Tibial nerve (tissue), 4 donors: Measurements from ENCODE around the gene JUN.

Experiments
- CTCF ChIP-seq, 5 experiments: fragments of 200-600 bp in 3 of 5; fragments of 450-650 bp in 2 of 5; sonication (generic) in 3 of 5; IDR thresholded peaks; one replicate each; pipeline ENCODE4 v1.5.1; 2016 to 2019; ENCODE audit warnings: antibody characterized with exemption in 5 of 5, mild to moderate bottlenecking in 3 of 5, moderate library complexity in 2 of 5
- EP300 ChIP-seq, 2 donors: sonication (generic); formaldehyde crosslinking; IDR thresholded peaks; one replicate each; pipeline ENCODE4 v1.6.1; 2017; ENCODE audit warnings: antibody characterized with exemption in 2 of 2, mild to moderate bottlenecking in 1 of 2
- POLR2A ChIP-seq, 2 donors: fragments of 450-650 bp; IDR thresholded peaks; one replicate each; pipeline ENCODE4 v1.6.1; 2017; ENCODE audit warnings: antibody characterized with exemption in 2 of 2, mild to moderate bottlenecking in 2 of 2, moderate library complexity in 2 of 2

- TF ChIP-seq POLR2A (IDR thresholded peaks at IDR 0.05) = no peak
- peak in 1 of 2 donors; percentile 76 for TF ChIP-seq EP300 (IDR thresholded peaks at IDR 0.05)
- TF ChIP-seq CTCF (IDR thresholded peaks at IDR 0.05) = no peak
Measured at GRCh38 chr1:58773406-58773840, 10.4 kb downstream of the JUN start.
